Peyer's patch (tissue), 4 donors: ENCODE data around the gene DOCK2. TPM values are rescaled to one million over a fixed set of nuclear protein-coding genes. Genes with fewer than 3 reads are reported as not detected.

Experiments used
- DNase-seq, 3 donors: peaks; one replicate each; pipeline ENCODE4 v3.0.0-alpha.2; 2017 to 2019
- H3K27ac ChIP-seq, 4 donors: fragments of 200-600 bp; sonication (generic); one replicate each; pipeline ENCODE4 v1.5.1; 2016 to 2019
- H3K27me3 ChIP-seq, 2 donors: fragments of 200-600 bp; sonication (generic); one replicate each; pipeline ENCODE4 v1.5.1; 2019
- H3K36me3 ChIP-seq, 3 donors: fragments of 200-600 bp; sonication (generic); one replicate each; pipeline ENCODE4 v1.5.1; 2016 to 2019
- H3K4me1 ChIP-seq, 4 donors: fragments of 200-600 bp; sonication (generic); one replicate each; pipeline ENCODE4 v1.5.1; 2016 to 2019
- H3K4me3 ChIP-seq, 4 donors: fragments of 200-600 bp; sonication (generic); 1 replicate in 3 of 4; 2 replicates in 1 of 4; pipeline ENCODE4 v1.5.1; 2016 to 2019; ENCODE audit warnings: mild to moderate bottlenecking in 1 of 4
- H3K9me3 ChIP-seq, 4 donors: fragments of 200-600 bp; sonication (generic); one replicate each; pipeline ENCODE4 v1.5.1; 2016 to 2019; ENCODE audit warnings: mild to moderate bottlenecking in 1 of 4
- POLR2A ChIP-seq, 2 donors: fragments of 450-650 bp; IDR thresholded peaks; one replicate each; pipeline ENCODE4 v1.5.1; 2017; ENCODE audit warnings: antibody characterized with exemption in 2 of 2, mild to moderate bottlenecking in 2 of 2, moderate library complexity in 2 of 2
- total RNA-seq, 4 donors: library from RNA; depleted of rRNA; stranded (reverse); fragments of >200 nt; gene quantifications; one replicate each; pipeline ENCODE4 v1.1.0, GENCODE V29; 2016
- TF ChIP-seq, protein P1 (sequence below), 6 experiments: fragments of 450-650 bp in 4 of 6; fragments of 200-600 bp in 2 of 6; sonication (generic) in 1 of 6; IDR thresholded peaks; one replicate each; pipeline ENCODE4 v1.5.1; 2017 to 2019; ENCODE audit warnings: antibody characterized with exemption in 6 of 6, mild to moderate bottlenecking in 3 of 6, moderate library complexity in 1 of 6

The DOCK2 gene
- total RNA-seq, 4 donors from 2014 or later, result 13.8 to 200 (median 17.8) TPM

DNA sequence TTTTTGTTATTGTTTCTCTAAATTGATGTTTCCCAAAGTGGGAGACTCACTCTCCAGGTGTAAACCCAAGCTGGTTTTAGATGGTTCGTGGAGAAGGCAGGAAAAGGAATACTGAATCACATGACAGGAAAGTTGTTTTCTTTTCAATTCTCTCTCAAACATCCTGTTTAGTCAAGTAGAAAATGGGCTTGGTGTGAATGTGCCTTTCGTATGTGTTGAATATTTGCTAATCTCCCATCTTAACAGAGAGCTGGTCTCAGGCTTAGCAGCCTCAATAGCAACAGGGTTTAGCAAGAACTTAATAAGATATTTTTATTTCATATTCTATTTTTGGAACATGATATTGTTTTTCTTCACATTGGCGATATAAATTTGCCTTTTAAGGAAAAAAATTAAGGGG lies 223.5 kb downstream of the DOCK2 start:
- Histone ChIP-seq H3K9me3 (no peaks in the 10 kb centered on the region), H3K36me3 (no peaks in the 10 kb centered on the region), H3K4me1 (no peaks in the 10 kb centered on the region), H3K27me3 (no peaks in the 10 kb centered on the region), H3K27ac (no peak overlapping the region), H3K4me3 (no peak overlapping the region)
- TF ChIP-seq, protein P1, sequence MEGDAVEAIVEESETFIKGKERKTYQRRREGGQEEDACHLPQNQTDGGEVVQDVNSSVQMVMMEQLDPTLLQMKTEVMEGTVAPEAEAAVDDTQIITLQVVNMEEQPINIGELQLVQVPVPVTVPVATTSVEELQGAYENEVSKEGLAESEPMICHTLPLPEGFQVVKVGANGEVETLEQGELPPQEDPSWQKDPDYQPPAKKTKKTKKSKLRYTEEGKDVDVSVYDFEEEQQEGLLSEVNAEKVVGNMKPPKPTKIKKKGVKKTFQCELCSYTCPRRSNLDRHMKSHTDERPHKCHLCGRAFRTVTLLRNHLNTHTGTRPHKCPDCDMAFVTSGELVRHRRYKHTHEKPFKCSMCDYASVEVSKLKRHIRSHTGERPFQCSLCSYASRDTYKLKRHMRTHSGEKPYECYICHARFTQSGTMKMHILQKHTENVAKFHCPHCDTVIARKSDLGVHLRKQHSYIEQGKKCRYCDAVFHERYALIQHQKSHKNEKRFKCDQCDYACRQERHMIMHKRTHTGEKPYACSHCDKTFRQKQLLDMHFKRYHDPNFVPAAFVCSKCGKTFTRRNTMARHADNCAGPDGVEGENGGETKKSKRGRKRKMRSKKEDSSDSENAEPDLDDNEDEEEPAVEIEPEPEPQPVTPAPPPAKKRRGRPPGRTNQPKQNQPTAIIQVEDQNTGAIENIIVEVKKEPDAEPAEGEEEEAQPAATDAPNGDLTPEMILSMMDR (IDR thresholded peaks at IDR 0.05), result no peak
- no peak for TF ChIP-seq POLR2A (IDR thresholded peaks at IDR 0.05)
- no peak for DNase-seq

DNA sequence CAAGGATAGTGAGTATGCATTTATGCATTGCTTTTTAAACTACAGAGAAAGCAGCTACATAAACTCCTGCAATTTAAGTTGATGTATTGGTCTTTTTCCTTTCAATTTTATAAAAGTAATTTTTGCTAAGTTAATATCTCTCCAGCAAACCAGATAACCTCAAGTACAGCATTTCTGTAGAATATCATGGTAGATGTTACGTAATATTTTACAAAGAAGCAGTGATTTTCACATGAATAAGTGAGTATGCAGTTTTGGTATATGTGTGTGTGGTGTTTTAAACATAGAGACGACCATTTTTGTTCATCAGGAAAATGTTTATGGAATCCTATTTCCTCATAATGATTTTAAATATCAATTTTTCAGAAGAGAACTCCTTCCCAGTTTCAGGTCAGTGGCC lies 224.4 kb downstream of the DOCK2 start:
- DNase-seq, result no peak
- Histone ChIP-seq H3K4me1 (no peaks in the 10 kb centered on the region), H3K36me3 (no peaks in the 10 kb centered on the region), H3K9me3 (no peaks in the 10 kb centered on the region), H3K27me3 (no peaks in the 10 kb centered on the region), H3K4me3 (no peak overlapping the region), H3K27ac (no peak overlapping the region)
- TF ChIP-seq, protein P1 (IDR thresholded peaks at IDR 0.05), result no peak
- no peak for TF ChIP-seq POLR2A (IDR thresholded peaks at IDR 0.05)

DNA sequence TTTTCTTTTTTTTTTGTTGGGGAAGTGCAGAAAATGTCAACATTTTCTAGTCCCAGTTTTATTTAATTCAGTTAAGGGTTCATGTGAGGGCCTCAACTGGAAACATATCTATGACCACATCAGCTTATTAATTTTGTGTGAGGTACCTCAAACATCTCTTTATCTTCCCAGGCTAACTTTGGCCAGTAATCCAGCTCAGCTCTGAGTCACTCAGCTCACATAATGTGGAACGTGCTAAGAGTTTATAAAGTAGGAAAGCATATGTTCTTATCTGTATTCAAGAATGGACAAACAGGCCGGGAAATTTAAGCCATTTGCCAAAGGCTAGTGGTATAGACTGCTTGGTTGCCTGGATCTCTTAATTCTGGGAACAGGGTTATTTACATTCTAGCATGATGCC lies 224.9 kb downstream of the DOCK2 start:
- Histone ChIP-seq H3K27me3 (no peaks in the 10 kb centered on the region), H3K4me3 (no peak overlapping the region), H3K27ac (no peak overlapping the region), H3K36me3 (no peaks in the 10 kb centered on the region), H3K9me3 (no peaks in the 10 kb centered on the region), H3K4me1 (no peaks in the 10 kb centered on the region)
- no peak for TF ChIP-seq POLR2A (IDR thresholded peaks at IDR 0.05)
- TF ChIP-seq, protein P1 (IDR thresholded peaks at IDR 0.05), result no peak
- no peak for DNase-seq

DNA sequence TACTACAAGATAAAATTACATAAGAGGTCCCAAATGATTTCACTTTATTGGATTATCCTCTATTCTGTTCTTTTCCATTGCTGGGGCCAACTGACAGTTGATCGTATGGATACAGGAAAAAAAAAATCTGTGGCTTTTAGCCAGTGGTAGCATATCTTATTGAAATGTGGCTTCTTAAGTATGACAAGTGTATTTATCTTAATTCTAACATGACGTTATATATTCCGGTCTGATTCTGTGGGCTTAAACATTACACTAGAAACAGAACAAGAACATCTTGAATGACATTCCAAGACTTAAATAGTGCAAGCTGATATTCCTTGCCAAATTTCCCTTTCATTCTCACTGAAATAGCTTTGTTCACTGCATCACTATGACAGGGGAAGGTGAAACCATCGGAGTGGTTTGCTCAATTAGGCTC lies 225.3 kb downstream of the DOCK2 start:
- TF ChIP-seq, protein P1 (IDR thresholded peaks at IDR 0.05), result no peak
- no peak for TF ChIP-seq POLR2A (IDR thresholded peaks at IDR 0.05)
- Histone ChIP-seq H3K27ac (no peak overlapping the region), H3K4me1 (no peaks in the 10 kb centered on the region), H3K4me3 (no peak overlapping the region), H3K9me3 (no peaks in the 10 kb centered on the region), H3K36me3 (no peaks in the 10 kb centered on the region), H3K27me3 (no peaks in the 10 kb centered on the region)
- DNase-seq, result no peak

DNA sequence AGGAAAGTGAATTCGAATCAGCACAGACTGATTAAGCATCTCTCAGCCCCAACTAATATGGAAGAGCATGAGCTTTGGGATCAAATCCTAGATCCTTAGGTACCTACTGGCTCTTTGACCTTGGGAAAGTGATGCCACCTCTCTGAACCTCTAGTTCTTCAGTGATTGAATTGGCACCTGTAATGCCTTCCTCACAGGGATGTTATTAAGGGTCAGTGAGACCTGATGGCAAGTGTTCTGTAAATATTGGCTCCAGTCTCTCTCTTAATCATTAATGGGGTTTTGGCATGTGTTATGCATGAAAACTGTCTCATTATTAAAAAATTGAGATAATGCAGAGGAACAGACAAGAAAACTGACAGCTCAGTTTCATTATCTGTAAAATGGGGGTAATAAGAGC lies 227.4 kb downstream of the DOCK2 start:
- no peak for TF ChIP-seq POLR2A (IDR thresholded peaks at IDR 0.05)
- no peaks in the 10 kb centered on the region for H3K27me3 ChIP-seq
- DNase-seq, result no peak
- no peak overlapping the region for H3K4me3 ChIP-seq
- H3K4me1 ChIP-seq, result no peaks in the 10 kb centered on the region
- no peaks in the 10 kb centered on the region for H3K9me3 ChIP-seq
- H3K27ac ChIP-seq, result no peak overlapping the region
- H3K36me3 ChIP-seq, result no peaks in the 10 kb centered on the region

DNA sequence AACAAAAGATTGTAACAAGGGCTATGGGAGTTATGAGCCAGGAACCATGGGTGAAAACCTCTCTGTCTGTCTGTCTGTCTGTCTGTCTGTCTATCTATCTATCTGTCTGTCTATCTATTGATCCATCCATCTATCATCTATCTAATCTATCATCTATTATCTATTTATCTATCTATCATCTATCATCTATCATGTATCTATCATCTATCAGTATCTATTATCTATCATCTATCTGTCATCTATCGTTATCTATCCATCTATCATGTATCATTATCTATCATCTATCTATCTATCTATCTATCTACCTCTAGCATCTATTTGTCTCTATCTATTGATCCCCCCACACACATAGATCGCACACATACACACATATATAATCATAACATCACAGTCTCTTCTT lies 230.3 kb downstream of the DOCK2 start:
- no peak overlapping the region for H3K27ac ChIP-seq
- H3K4me1 ChIP-seq, result no peaks in the 10 kb centered on the region
- no peaks in the 10 kb centered on the region for H3K27me3 ChIP-seq
- TF ChIP-seq POLR2A (IDR thresholded peaks at IDR 0.05), result no peak
- TF ChIP-seq, protein P1 (IDR thresholded peaks at IDR 0.05), result no peak
- H3K9me3 ChIP-seq, result no peaks in the 10 kb centered on the region
- H3K4me3 ChIP-seq, result no peak overlapping the region
- no peak for DNase-seq
- H3K36me3 ChIP-seq, result no peaks in the 10 kb centered on the region
